Osteoblast (primary cell): ENCODE data around the gene SH3BGRL. TPM values are rescaled to one million over a fixed set of nuclear protein-coding genes. Genes with fewer than 3 reads are reported as not detected.

Source experiments
- DNase-seq: peaks from one replicate; pipeline ENCODE4 v3.0.0; 2011; ENCODE audit warnings: low spot score, mixed read lengths; ENCODE audit not compliant: insufficient read length; ENCODE audit errors: missing footprints
- H2AFZ ChIP-seq: 2 replicates; pipeline ENCODE4 v1.6.0; 2011; ENCODE audit warnings: mild to moderate bottlenecking, low read length
- H3K27ac ChIP-seq: 2 replicates; pipeline ENCODE4 v1.5.1; 2011; ENCODE audit warnings: mild to moderate bottlenecking, low read depth, low read length, moderate library complexity
- H3K27me3 ChIP-seq: 2 replicates; pipeline ENCODE4 v1.6.0; 2012; ENCODE audit warnings: mild to moderate bottlenecking, control low read depth, inconsistent platforms, low read length, moderate library complexity; ENCODE audit not compliant: insufficient read depth
- H3K36me3 ChIP-seq: 2 replicates; pipeline ENCODE4 v1.5.1; 2011; ENCODE audit warnings: mild to moderate bottlenecking, low read length, control low read depth, moderate library complexity; ENCODE audit not compliant: insufficient read depth
- H3K4me1 ChIP-seq: 2 replicates; pipeline ENCODE4 v1.5.1; 2011; ENCODE audit warnings: mild to moderate bottlenecking, low read length, control low read depth, moderate library complexity; ENCODE audit not compliant: insufficient read depth
- H3K4me2 ChIP-seq: 2 replicates; pipeline ENCODE4 v1.6.0; 2011; ENCODE audit warnings: mild to moderate bottlenecking, low read length; ENCODE audit not compliant: insufficient read depth
- H3K4me3 ChIP-seq: fragments of 200-600 bp; sonication (generic); 3 replicates; pipeline ENCODE4 v1.5.1; 2012; ENCODE audit warnings: mild to moderate bottlenecking, low read length, inconsistent platforms; ENCODE audit not compliant: insufficient read depth
- H3K79me2 ChIP-seq: 2 replicates; pipeline ENCODE4 v1.6.0; 2012; ENCODE audit warnings: mild to moderate bottlenecking, low read length, control low read depth, inconsistent platforms; ENCODE audit not compliant: insufficient read depth
- H3K9me3 ChIP-seq: 2 replicates; pipeline ENCODE4 v1.5.1; 2011; ENCODE audit warnings: low read depth, low read length, control low read depth
- H4K20me1 ChIP-seq: 2 replicates; pipeline ENCODE4 v1.6.0; 2012; ENCODE audit warnings: mild to moderate bottlenecking, low read length, control low read depth; ENCODE audit not compliant: insufficient read depth
- CTCF ChIP-seq: IDR thresholded peaks from 2 replicates; pipeline ENCODE4 v1.5.1; 2011; ENCODE audit warnings: mild to moderate bottlenecking, low read depth, low read length, moderate library complexity; ENCODE audit errors: extremely low read depth
- total RNA-seq: library from RNA; depleted of rRNA; stranded (reverse); fragments of >200 nt; gene quantifications from 2 replicates; pipeline ENCODE4 v1.2.3, GENCODE V29; 2012

The SH3BGRL gene
- total RNA-seq, 1 donor: 94.1 TPM

DNA sequence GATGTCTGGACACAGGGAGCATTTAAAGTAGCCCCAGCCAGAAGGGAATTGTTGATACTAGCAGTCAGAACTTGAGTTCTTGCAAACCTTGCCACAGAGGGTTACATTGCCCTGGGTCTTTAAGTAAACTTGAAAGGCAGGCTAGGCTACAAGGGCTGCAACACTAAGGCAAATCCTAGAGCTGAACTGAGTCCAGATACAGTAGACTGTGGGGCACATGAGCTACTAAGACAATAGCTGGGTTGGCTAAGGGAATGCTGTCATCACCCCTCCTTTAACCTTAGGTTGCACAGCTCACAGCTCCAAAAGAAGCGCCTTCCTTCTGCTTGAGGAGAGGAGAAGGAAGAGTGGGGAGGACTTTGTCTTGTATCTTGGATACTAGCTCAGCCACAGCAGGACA, 35.6 kb downstream of the SH3BGRL start:
- no peaks in the 10 kb centered on the region for H3K27me3 ChIP-seq
- no peak overlapping the region for H2AFZ ChIP-seq
- no peaks in the 10 kb centered on the region for H4K20me1 ChIP-seq
- TF ChIP-seq CTCF: no peak
- no peaks in the 10 kb centered on the region for H3K9me3 ChIP-seq
- no peaks in the 10 kb centered on the region for H3K36me3 ChIP-seq
- DNase-seq: no peak
- H3K27ac ChIP-seq: no peak overlapping the region
- no peaks in the 10 kb centered on the region for H3K4me1 ChIP-seq
- H3K79me2 ChIP-seq: no peaks in the 10 kb centered on the region
- no peak overlapping the region for H3K4me2 ChIP-seq
- H3K4me3 ChIP-seq: no peak overlapping the region

GRCh38 chrX:81238166-81238565, 36.3 kb downstream of the SH3BGRL start:
- Histone ChIP-seq H3K4me1 (no peaks in the 10 kb centered on the region), H3K4me3 (no peak overlapping the region), H4K20me1 (no peaks in the 10 kb centered on the region), H3K79me2 (no peaks in the 10 kb centered on the region), H3K27me3 (no peaks in the 10 kb centered on the region), H3K27ac (no peak overlapping the region), H2AFZ (no peak overlapping the region), H3K4me2 (no peak overlapping the region), H3K9me3 (no peaks in the 10 kb centered on the region), H3K36me3 (no peaks in the 10 kb centered on the region)
- DNase-seq: no peak
- TF ChIP-seq CTCF: no peak

- TF ChIP-seq CTCF: no peak
- H2AFZ ChIP-seq: no peak overlapping the region
- no peak for DNase-seq
- no peak overlapping the region for H3K4me3 ChIP-seq
- no peak overlapping the region for H3K27ac ChIP-seq
- H3K27me3 ChIP-seq: no peaks in the 10 kb centered on the region
- H3K4me1 ChIP-seq: no peaks in the 10 kb centered on the region
- no peaks in the 10 kb centered on the region for H3K9me3 ChIP-seq
- no peaks in the 10 kb centered on the region for H3K79me2 ChIP-seq
- H3K4me2 ChIP-seq: no peak overlapping the region
- no peaks in the 10 kb centered on the region for H3K36me3 ChIP-seq
- no peaks in the 10 kb centered on the region for H4K20me1 ChIP-seq
Observed at GRCh38 chrX:81240701-81241331, 38.9 kb downstream of the SH3BGRL start.

DNA sequence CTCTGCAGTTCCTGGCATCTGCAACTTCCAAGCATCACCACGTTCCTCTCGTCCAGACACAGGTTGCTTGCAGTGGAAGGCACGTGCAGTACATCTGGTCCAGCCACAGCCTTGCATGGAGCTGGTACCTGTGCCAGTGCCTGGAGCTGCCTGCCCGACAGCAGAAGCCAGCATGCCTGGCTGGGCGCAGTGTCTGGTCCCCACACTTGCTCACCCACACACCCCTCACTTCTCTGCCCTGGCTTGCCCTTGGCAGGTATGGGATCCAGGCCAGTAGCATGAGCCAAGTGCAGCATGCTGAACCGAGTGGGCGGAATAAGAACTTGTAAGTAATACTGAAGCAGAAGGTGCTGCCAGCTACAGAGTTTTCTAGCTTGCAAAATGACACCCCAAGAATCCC, 39.9 kb downstream of the SH3BGRL start:
- H3K27ac ChIP-seq: no peak overlapping the region
- H3K27me3 ChIP-seq: no peaks in the 10 kb centered on the region
- no peaks in the 10 kb centered on the region for H4K20me1 ChIP-seq
- no peaks in the 10 kb centered on the region for H3K9me3 ChIP-seq
- no peak for DNase-seq
- H3K36me3 ChIP-seq: no peaks in the 10 kb centered on the region
- no peaks in the 10 kb centered on the region for H3K4me1 ChIP-seq
- H2AFZ ChIP-seq: no peak overlapping the region
- TF ChIP-seq CTCF: no peak
- no peaks in the 10 kb centered on the region for H3K79me2 ChIP-seq
- no peak overlapping the region for H3K4me3 ChIP-seq
- H3K4me2 ChIP-seq: no peak overlapping the region
